Measurements from ENCODE around the gene KLHL34. TPM values are rescaled to one million over a fixed set of nuclear protein-coding genes. Genes with fewer than 3 reads are reported as not detected.
A peak's percentile ranks its signal among the peaks of the same experiment; 100 is the strongest.

KLHL34 gene
- total RNA-seq, 1 donor from 2014 or later, result 0.26 TPM

DNA sequence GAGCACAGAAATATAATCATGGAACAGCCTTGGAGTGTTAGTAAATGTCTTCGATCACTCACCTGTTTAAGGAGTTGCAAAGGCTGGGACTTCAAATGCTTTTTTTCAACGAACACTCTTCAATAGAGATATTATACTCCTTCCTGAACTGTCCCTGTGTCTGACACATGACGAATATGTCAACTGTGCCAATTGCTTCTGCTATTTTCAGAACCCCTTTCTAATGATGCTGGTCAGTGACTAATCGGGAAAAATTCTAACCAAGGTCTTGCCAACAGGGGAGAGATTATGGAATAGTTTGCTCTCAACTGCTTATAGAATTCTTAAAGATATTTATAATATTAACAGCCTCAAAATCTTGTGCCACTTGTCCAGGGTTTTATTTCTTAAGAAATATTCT, 8.5 kb upstream of the KLHL34 start:
- no peak for DNase-seq (ENCODE audit: low spot score)
- H3K27me3 Mint-ChIP-seq (ENCODE audit: insufficient read depth), result peaks cover 1% of the 10 kb centered on the region
- no peak overlapping the region for H3K27ac Mint-ChIP-seq
- intact Hi-C loops (cut with micrococcal nuclease), result no loop called here
- no peaks in the 10 kb centered on the region for H3K36me3 Mint-ChIP-seq (ENCODE audit: low read depth)
- no peak overlapping the region for H3K4me3 Mint-ChIP-seq
- H3K9me3 Mint-ChIP-seq, result no peaks in the 10 kb centered on the region
- no peaks in the 10 kb centered on the region for H3K4me1 Mint-ChIP-seq (ENCODE audit: low read depth)

- intact Hi-C loops (cut with micrococcal nuclease), result no loop called here
- no peak for DNase-seq (ENCODE audit: low spot score)
- Mint-ChIP-seq H3K27ac (no peak overlapping the region), H3K36me3 (ENCODE audit: low read depth) (no peaks in the 10 kb centered on the region), H3K4me3 (no peak overlapping the region), H3K4me1 (ENCODE audit: low read depth) (no peaks in the 10 kb centered on the region), H3K27me3 (ENCODE audit: insufficient read depth) (peaks cover 1% of the 10 kb centered on the region), H3K9me3 (no peaks in the 10 kb centered on the region)
Measured at GRCh38 chrX:21666252-21666651, 8.1 kb upstream of the KLHL34 start.

DNA sequence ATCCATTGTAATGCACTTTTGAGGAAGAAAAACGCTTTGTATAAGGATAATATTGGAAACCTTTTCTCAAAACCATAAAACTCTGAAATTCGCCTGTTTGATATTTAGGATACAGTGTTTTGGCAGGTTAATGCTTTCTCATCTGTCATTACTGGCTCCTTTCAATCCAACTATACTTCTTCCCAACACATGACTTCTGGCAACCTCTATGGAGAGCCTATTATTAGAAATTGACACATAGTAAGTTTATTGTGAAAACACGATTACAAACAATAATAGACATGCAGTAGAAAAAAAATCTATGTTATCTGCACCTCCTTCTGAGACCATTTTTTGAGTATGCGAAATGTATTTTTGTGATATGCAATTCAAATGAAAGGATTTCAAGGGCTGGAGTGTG, 4.6 kb upstream of the KLHL34 start:
- DNase-seq (ENCODE audit: low spot score), result no peak
- Mint-ChIP-seq H3K36me3 (ENCODE audit: low read depth) (no peaks in the 10 kb centered on the region), H3K9me3 (no peaks in the 10 kb centered on the region), H3K27me3 (ENCODE audit: insufficient read depth) (peaks cover 11% of the 10 kb centered on the region), H3K4me1 (ENCODE audit: low read depth) (no peaks in the 10 kb centered on the region), H3K4me3 (no peak overlapping the region), H3K27ac (no peak overlapping the region)
- intact Hi-C loops (cut with micrococcal nuclease), result no loop called here

GRCh38 chrX:21661316-21661715, 3.2 kb upstream of the KLHL34 start:
- Mint-ChIP-seq H3K27me3 (ENCODE audit: insufficient read depth) (peaks cover 11% of the 10 kb centered on the region), H3K27ac (no peak overlapping the region), H3K4me3 (no peak overlapping the region), H3K9me3 (no peaks in the 10 kb centered on the region), H3K4me1 (ENCODE audit: low read depth) (no peaks in the 10 kb centered on the region), H3K36me3 (ENCODE audit: low read depth) (no peaks in the 10 kb centered on the region)
- intact Hi-C loops (cut with micrococcal nuclease), result no loop called here
- DNase-seq (ENCODE audit: low spot score), result no peak

- DNase-seq (ENCODE audit: low spot score), result no peak
- no peaks in the 10 kb centered on the region for H3K9me3 Mint-ChIP-seq
- peaks cover 11% of the 10 kb centered on the region for H3K27me3 Mint-ChIP-seq (ENCODE audit: insufficient read depth)
- intact Hi-C loops (cut with micrococcal nuclease), result no loop called here
- no peak overlapping the region for H3K4me3 Mint-ChIP-seq
- no peaks in the 10 kb centered on the region for H3K4me1 Mint-ChIP-seq (ENCODE audit: low read depth)
- no peaks in the 10 kb centered on the region for H3K36me3 Mint-ChIP-seq (ENCODE audit: low read depth)
- no peak overlapping the region for H3K27ac Mint-ChIP-seq
Measured at GRCh38 chrX:21660156-21660555, 2.0 kb upstream of the KLHL34 start.

- intact Hi-C loops (cut with micrococcal nuclease), result no loop called here
- no peak for DNase-seq (ENCODE audit: low spot score)
- H3K4me1 Mint-ChIP-seq (ENCODE audit: low read depth), result no peaks in the 10 kb centered on the region
- H3K27me3 Mint-ChIP-seq (ENCODE audit: insufficient read depth), result peaks cover 10% of the 10 kb centered on the region
- no peaks in the 10 kb centered on the region for H3K36me3 Mint-ChIP-seq (ENCODE audit: low read depth)
- no peak overlapping the region for H3K27ac Mint-ChIP-seq
- no peaks in the 10 kb centered on the region for H3K9me3 Mint-ChIP-seq
- peak overlapping the region; percentile 54 for H3K4me3 Mint-ChIP-seq
Measured at GRCh38 chrX:21659320-21659719, 1.2 kb upstream of the KLHL34 start.

DNA sequence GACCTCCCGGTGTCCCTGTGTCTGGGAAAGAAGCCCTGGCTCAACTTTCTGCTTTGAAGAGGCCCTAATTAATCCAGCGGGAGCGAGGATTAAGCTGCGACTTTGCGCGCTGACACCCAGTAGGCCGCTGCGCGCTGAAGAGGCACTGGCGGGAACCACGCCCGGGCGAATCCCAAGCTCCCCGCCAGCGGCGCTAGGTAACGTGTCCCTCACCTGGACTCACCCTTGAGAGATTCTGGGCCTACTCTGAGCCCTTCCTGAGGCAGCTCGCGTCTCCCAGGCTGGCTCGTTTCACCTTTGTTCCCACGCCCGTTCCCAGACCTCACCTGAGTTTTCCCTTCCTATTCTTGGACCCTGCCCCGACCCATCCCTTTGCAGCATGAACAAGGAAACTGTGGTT, 616 bp upstream of the KLHL34 start:
- intact Hi-C loops (cut with micrococcal nuclease), result no loop called here
- no peaks in the 10 kb centered on the region for H3K9me3 Mint-ChIP-seq
- no peak for DNase-seq (ENCODE audit: low spot score)
- H3K27ac Mint-ChIP-seq, result no peak overlapping the region
- H3K4me3 Mint-ChIP-seq, result peak overlapping the region; percentile 54
- no peaks in the 10 kb centered on the region for H3K4me1 Mint-ChIP-seq (ENCODE audit: low read depth)
- H3K36me3 Mint-ChIP-seq (ENCODE audit: low read depth), result no peaks in the 10 kb centered on the region
- peaks cover 10% of the 10 kb centered on the region for H3K27me3 Mint-ChIP-seq (ENCODE audit: insufficient read depth)

GRCh38 chrX:21657318-21658151, 595 bp downstream of the KLHL34 start:
- Mint-ChIP-seq H3K36me3 (ENCODE audit: low read depth) (no peaks in the 10 kb centered on the region), H3K27ac (peak overlapping the region; percentile 29), H3K4me3 (peak overlapping the region; percentile 39), H3K4me1 (ENCODE audit: low read depth) (no peaks in the 10 kb centered on the region), H3K9me3 (no peaks in the 10 kb centered on the region), H3K27me3 (ENCODE audit: insufficient read depth) (peaks cover 10% of the 10 kb centered on the region)
- intact Hi-C loops (cut with micrococcal nuclease), result no loop called here
- no peak for DNase-seq (ENCODE audit: low spot score)

GRCh38 chrX:21656587-21657317, 1.4 kb downstream of the KLHL34 start:
- Mint-ChIP-seq H3K27ac (no peak overlapping the region), H3K4me1 (ENCODE audit: low read depth) (no peaks in the 10 kb centered on the region), H3K36me3 (ENCODE audit: low read depth) (no peaks in the 10 kb centered on the region), H3K27me3 (ENCODE audit: insufficient read depth) (peaks cover 10% of the 10 kb centered on the region), H3K4me3 (no peak overlapping the region), H3K9me3 (no peaks in the 10 kb centered on the region)
- intact Hi-C loops (cut with micrococcal nuclease), result no loop called here
- DNase-seq (ENCODE audit: low spot score), result no peak

DNA sequence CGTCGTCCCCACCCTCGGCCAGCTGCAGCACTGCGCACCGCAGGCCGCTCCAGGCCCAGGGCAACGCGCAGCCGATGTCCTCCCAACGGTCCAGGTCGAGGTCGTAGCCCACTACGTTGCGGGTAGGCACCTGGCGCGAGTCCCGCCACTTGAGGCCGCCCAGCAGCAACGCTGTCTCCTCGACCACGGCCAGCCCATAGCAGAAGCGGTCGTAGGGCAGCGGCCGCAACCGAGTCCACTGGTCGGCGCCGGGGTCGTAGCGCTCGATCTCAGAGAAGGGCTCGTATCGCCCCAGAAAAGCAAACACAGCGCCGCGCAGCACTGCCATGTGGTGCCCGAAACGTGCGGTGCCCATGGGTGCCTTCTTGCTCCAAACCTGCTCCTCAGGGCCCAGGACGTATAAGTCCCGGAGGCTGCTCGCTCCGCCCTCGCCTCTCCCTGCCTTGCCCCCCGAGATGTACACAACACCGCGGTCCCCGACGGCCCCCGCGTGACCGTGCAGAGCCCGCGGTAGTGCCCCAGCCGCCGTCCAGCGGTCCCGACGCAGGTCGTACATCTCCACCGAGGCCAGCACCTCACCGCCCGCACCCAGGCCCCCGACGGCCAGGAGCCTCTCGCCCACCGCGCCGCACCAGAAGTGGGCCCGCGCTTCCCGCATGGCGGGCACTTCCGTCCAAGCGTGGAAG, 2.1 kb downstream of the KLHL34 start:
- H3K27me3 Mint-ChIP-seq (ENCODE audit: insufficient read depth), result peaks cover 10% of the 10 kb centered on the region
- H3K4me1 Mint-ChIP-seq (ENCODE audit: low read depth), result no peaks in the 10 kb centered on the region
- H3K27ac Mint-ChIP-seq, result no peak overlapping the region
- no peak overlapping the region for H3K4me3 Mint-ChIP-seq
- H3K9me3 Mint-ChIP-seq, result no peaks in the 10 kb centered on the region
- intact Hi-C loops (cut with micrococcal nuclease), result no loop called here
- H3K36me3 Mint-ChIP-seq (ENCODE audit: low read depth), result no peaks in the 10 kb centered on the region
- DNase-seq (ENCODE audit: low spot score), result no peak

GRCh38 chrX:21645886-21646285, 12.2 kb downstream of the KLHL34 start:
- Mint-ChIP-seq H3K27ac (no peak overlapping the region), H3K9me3 (no peaks in the 10 kb centered on the region), H3K27me3 (ENCODE audit: insufficient read depth) (no peaks in the 10 kb centered on the region), H3K4me1 (ENCODE audit: low read depth) (no peaks in the 10 kb centered on the region), H3K4me3 (no peak overlapping the region), H3K36me3 (ENCODE audit: low read depth) (no peaks in the 10 kb centered on the region)
- intact Hi-C loops (cut with micrococcal nuclease), result no loop called here
- DNase-seq (ENCODE audit: low spot score), result no peak

GRCh38 chrX:21645431-21645830, 12.7 kb downstream of the KLHL34 start:
- H3K27ac Mint-ChIP-seq, result no peak overlapping the region
- H3K4me1 Mint-ChIP-seq (ENCODE audit: low read depth), result no peaks in the 10 kb centered on the region
- H3K27me3 Mint-ChIP-seq (ENCODE audit: insufficient read depth), result no peaks in the 10 kb centered on the region
- no peaks in the 10 kb centered on the region for H3K9me3 Mint-ChIP-seq
- DNase-seq (ENCODE audit: low spot score), result no peak
- no peaks in the 10 kb centered on the region for H3K36me3 Mint-ChIP-seq (ENCODE audit: low read depth)
- no peak overlapping the region for H3K4me3 Mint-ChIP-seq
- intact Hi-C loops (cut with micrococcal nuclease), result no loop called here

DNA sequence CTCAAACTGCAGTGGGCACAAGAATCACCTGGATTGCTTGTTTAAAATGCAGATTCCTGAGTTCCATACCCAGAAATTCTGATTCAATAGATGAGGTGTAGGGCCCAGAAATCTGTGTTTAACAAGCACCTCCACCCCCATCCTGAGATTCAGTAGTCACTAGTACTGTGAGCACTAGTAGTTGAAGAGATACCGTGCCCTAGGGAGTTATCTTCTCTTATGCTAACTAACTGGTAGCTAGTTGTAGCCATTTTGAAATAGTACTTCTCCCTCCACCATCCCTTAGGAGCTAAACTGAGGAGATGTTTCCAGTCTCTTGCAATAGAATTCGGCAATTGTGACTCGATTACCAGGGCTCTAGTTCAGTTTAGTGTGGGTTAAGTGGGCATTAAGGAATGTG, 18.4 kb downstream of the KLHL34 start:
- intact Hi-C loops (cut with micrococcal nuclease), result no loop called here
- no peak overlapping the region for H3K27ac Mint-ChIP-seq
- no peaks in the 10 kb centered on the region for H3K4me1 Mint-ChIP-seq (ENCODE audit: low read depth)
- H3K4me3 Mint-ChIP-seq, result no peak overlapping the region
- no peaks in the 10 kb centered on the region for H3K36me3 Mint-ChIP-seq (ENCODE audit: low read depth)
- DNase-seq (ENCODE audit: low spot score), result no peak
- H3K9me3 Mint-ChIP-seq, result no peaks in the 10 kb centered on the region
- no peaks in the 10 kb centered on the region for H3K27me3 Mint-ChIP-seq (ENCODE audit: insufficient read depth)

Measured in activated T-helper 1 cell treated with anti-CD3 and anti-CD28 coated beads, Interleukin-12 subunit alpha, Interleukin-12 subunit beta, Interleukin-2, Interleukin-4 antibody, amounts not matched to agents 30 ng/mL and 10 ng/mL and 1 ng/mL, durations not matched to agents 14 hours and 24 hours and 36 hours (primary cell).